A549 treated with CORT108297 at 1 μM for 4 hours (cell line): Measurements from ENCODE around the gene ITLN2. TPM values are rescaled to one million over a fixed set of nuclear protein-coding genes. Genes with fewer than 3 reads are reported as not detected.

Experiments
- total RNA-seq: library from RNA; stranded (reverse); fragments of 200-300 nt; extraction: Qiagen RNA extraction; gene quantifications from 5 replicates; pipeline ENCODE4 v1.2.3, GENCODE V29; 2022

ITLN2 gene
- total RNA-seq, result 0.13 to 0.34 TPM (median 0.24 TPM) in 4 of 5 replicates, not detected in the other

DNA sequence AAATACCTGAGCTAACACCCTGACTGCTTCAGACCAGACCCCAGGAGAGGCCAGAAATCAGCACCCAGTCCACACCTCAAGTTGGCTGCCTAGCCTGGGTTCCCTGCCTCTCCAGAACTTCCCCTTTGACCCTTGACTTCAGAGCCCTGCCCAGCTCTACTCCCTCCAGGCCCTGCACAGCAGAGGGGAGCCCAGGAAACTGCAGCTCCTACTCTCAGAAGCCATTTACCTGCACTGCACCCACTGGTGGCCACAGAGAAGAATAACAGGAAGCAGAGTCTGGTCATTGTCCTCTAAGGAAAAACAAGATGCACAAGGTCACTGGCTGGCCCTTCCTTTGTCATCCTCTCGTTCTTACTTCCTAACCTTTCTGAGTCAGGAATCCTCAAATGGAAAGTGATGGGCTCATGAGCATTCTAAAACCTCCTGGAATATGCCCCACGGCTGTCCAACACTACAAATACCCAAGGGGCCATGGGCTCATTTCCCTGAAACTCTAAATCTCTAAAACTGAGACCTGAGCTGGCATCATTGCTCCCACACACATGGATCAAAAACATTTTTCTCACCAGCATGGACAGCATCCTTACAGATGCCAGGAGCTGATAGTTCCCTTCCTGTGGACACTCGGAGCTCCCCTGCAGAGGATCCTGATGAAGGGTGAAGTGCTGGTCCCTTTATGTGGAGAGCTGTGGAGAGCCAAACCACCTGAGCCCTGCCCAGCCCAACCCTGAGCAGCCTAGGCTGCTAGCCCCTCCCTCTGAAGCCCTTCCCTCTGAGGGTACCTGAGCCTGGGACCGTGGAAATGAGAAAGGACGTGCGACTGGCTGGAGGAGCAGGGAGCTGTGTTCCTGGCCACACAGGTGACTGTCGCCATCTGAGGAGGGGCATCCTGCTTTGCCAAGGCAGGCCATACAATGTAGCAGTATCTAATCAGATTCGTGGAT, at the start of gene ITLN2:
Gene ITLN2 (minus strand): TSS at position 652 of the 947 bp plus-strand sequence. CDS start 68 bp downstream, at position 584.

Other genes starting within 250 kb of the ITLN2 start
- gene CD48, start 243.0 kb downstream of the ITLN2 start, total RNA-seq, result not detected in 5 replicates
- gene SLAMF7, start 215.6 kb downstream of the ITLN2 start, total RNA-seq, result 1.4 to 2.5 TPM (median 1.9 TPM) in 5 replicates
- 0.06 to 0.10 TPM (median 0.08 TPM) in 5 replicates for gene LY9, start 158.6 kb downstream of the ITLN2 start, total RNA-seq
- gene CD244, start 91.9 kb downstream of the ITLN2 start, total RNA-seq, result not detected in 5 replicates
- gene ITLN1, start 69.6 kb downstream of the ITLN2 start, total RNA-seq, result not detected in 5 replicates
- 30.7 to 59.9 TPM (median 54.1 TPM) in 5 replicates for gene F11R, start 66.3 kb upstream of the ITLN2 start, total RNA-seq
- 0.20 to 0.42 TPM (median 0.29 TPM) in 4 of 5 replicates, not detected in the other for gene TSTD1, start 84.2 kb upstream of the ITLN2 start, total RNA-seq
- 44.2 to 52.9 TPM (median 51.4 TPM) in 5 replicates for gene USF1, start 91.2 kb upstream of the ITLN2 start, total RNA-seq
- gene ARHGAP30, start 115.1 kb upstream of the ITLN2 start, total RNA-seq, result 0.05 to 0.14 TPM (median 0.07 TPM) in 5 replicates
- gene NECTIN4, start 134.7 kb upstream of the ITLN2 start, total RNA-seq, result 1.6 to 1.9 TPM (median 1.8 TPM) in 5 replicates
- 1.1 to 2.7 TPM (median 1.8 TPM) in 5 replicates for gene KLHDC9, start 143.6 kb upstream of the ITLN2 start, total RNA-seq
- 112 to 136 TPM (median 117 TPM) in 5 replicates for gene PFDN2, start 163.2 kb upstream of the ITLN2 start, total RNA-seq
- 29.5 to 35.9 TPM (median 35.1 TPM) in 5 replicates for gene NIT1, start 163.3 kb upstream of the ITLN2 start, total RNA-seq
- 27.6 to 33.6 TPM (median 31.9 TPM) in 5 replicates for gene DEDD, start 177.9 kb upstream of the ITLN2 start, total RNA-seq
- gene UFC1, start 199.2 kb upstream of the ITLN2 start, total RNA-seq, result 84.9 to 147 TPM (median 87.3 TPM) in 5 replicates
- gene USP21, start 204.7 kb upstream of the ITLN2 start, total RNA-seq, result 19.0 to 27.5 TPM (median 25.0 TPM) in 5 replicates
- 11.1 to 18.1 TPM (median 16.2 TPM) in 5 replicates for gene PPOX, start 211.6 kb upstream of the ITLN2 start, total RNA-seq
- 24.9 to 30.4 TPM (median 29.2 TPM) in 5 replicates for gene B4GALT3, start 222.7 kb upstream of the ITLN2 start, total RNA-seq
- 0.01 TPM in 2 of 5 replicates, not detected in the others for gene ADAMTS4, start 244.2 kb upstream of the ITLN2 start, total RNA-seq
- gene NDUFS2, start 247.6 kb upstream of the ITLN2 start, total RNA-seq, result 78.3 to 97.7 TPM (median 84.9 TPM) in 5 replicates